Measurements from ENCODE around the gene KPNA4. TPM values are rescaled to one million over a fixed set of nuclear protein-coding genes. Genes with fewer than 3 reads are reported as not detected.
"Not testable (repeated sequence)": the region's sequence is repeated elsewhere in the genome, so short reads cannot be mapped to it uniquely, and the experiment has no call there.

The KPNA4 gene
- total and polyA plus RNA-seq, 2 experiments from 2014 or later: 17.4 to 33.1 TPM

DNA sequence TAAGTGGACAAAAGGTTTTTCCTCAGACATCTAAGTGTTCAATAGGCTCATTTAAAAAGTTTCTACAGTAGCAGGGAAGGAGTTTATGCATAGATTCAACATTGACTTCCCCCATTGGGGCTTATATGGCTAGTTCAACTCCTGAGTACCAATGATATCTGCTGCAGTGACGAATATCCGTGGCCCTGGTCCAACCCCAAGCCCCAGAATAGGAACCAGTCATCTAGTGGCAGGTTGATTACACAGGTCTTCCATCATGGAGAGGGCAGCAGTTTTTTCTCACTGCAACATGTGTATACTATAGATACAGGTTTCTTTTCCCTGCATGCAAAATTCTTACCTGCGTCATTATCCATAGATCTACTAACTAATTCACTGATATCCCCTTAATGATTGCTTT, 45.8 kb upstream of the KPNA4 start:
- DNase-seq: no peak
- no peaks in the 10 kb centered on the region for H3K79me2 ChIP-seq (ENCODE audit: insufficient read depth)
- H3K27me3 ChIP-seq (replicated peaks; ENCODE audit: insufficient read depth): 0 out of 2 replicates have a peak, but pooled peaks cover 4% of the 10 kb centered on the region
- H3K4me3 ChIP-seq: no peak overlapping the region
- no peaks in the 10 kb centered on the region for H3K9me3 ChIP-seq (ENCODE audit: low read depth)
- no peaks in the 10 kb centered on the region for H3K36me3 ChIP-seq (ENCODE audit: low read depth)
- H3K9ac ChIP-seq: no peak overlapping the region
- H3K9me2 ChIP-seq (ENCODE audit: insufficient read depth): no peaks in the 10 kb centered on the region
- no peak for TF ChIP-seq EZH2phosphoT487 (IDR thresholded peaks at IDR 0.05; ENCODE audit: insufficient read depth, low read depth)
- no peak for TF ChIP-seq EZH2 (IDR thresholded peaks at IDR 0.05; ENCODE audit: insufficient read depth, poor library complexity, severe bottlenecking)
- H3K4me2 ChIP-seq (ENCODE audit: unreplicated experiment): no peak overlapping the region
- 39 to 40% methylated on average over 3 of the region's 3 CpGs for WGBS, 2 experiments (ENCODE audit: low coverage in 1 of 2, low lambda C conversion rate in 2 of 2, missing lambda C conversion rate in 2 of 2)
- H3F3A ChIP-seq (ENCODE audit: insufficient read depth): peaks cover 5% of the 10 kb centered on the region; the same call in 1 of the 2 replicates
- H2AFZ ChIP-seq: no peak overlapping the region
- in situ Hi-C loops (cut with MboI): no loop called here
- H3K27ac ChIP-seq: no peak overlapping the region
- peaks cover 4% of the 10 kb centered on the region for H3K4me1 ChIP-seq (ENCODE audit: insufficient read depth)
- no peaks in the 10 kb centered on the region for H4K20me1 ChIP-seq (ENCODE audit: insufficient read depth)

DNA sequence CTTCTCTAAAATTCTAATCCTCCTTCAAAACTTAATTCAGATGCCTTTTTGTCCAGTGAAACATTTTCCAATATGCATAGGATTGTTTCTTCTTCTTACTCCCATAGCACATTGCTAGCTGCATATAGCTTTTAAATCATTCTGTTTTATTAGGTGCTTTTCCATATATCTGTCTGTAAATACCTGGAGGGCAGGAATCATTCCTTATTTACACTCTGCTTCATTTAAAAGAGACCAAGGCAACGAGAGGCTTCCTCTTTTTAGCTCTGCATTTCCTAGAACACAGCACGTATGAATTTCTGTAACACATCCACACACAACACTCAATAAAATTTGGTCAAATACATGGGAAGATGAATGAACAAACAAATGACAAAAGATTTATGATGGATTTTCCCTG, 43.5 kb upstream of the KPNA4 start:
- no peak overlapping the region for H3K4me3 ChIP-seq
- TF ChIP-seq EZH2 (IDR thresholded peaks at IDR 0.05; ENCODE audit: insufficient read depth, poor library complexity, severe bottlenecking) (no peak), EZH2phosphoT487 (IDR thresholded peaks at IDR 0.05; ENCODE audit: insufficient read depth, low read depth) (no peak)
- no peak overlapping the region for H3K4me2 ChIP-seq (ENCODE audit: unreplicated experiment)
- no peaks in the 10 kb centered on the region for H3K4me1 ChIP-seq (ENCODE audit: insufficient read depth)
- 0 out of 2 replicates have a peak, but pooled peaks cover 4% of the 10 kb centered on the region for H3K27me3 ChIP-seq (replicated peaks; ENCODE audit: insufficient read depth)
- 5 to 9% methylated on average over 2 of the region's 2 CpGs for WGBS, 2 experiments (ENCODE audit: low coverage in 1 of 2, low lambda C conversion rate in 2 of 2, missing lambda C conversion rate in 2 of 2)
- no peaks in the 10 kb centered on the region for H3K36me3 ChIP-seq (ENCODE audit: low read depth)
- no peaks in the 10 kb centered on the region for H3F3A ChIP-seq (ENCODE audit: insufficient read depth)
- H3K9ac ChIP-seq: no peak overlapping the region
- H3K27ac ChIP-seq: no peak overlapping the region
- no peak overlapping the region for H2AFZ ChIP-seq
- H4K20me1 ChIP-seq (ENCODE audit: insufficient read depth): no peaks in the 10 kb centered on the region
- no peak for DNase-seq
- H3K9me2 ChIP-seq (ENCODE audit: insufficient read depth): no peaks in the 10 kb centered on the region
- H3K9me3 ChIP-seq (ENCODE audit: low read depth): no peaks in the 10 kb centered on the region
- in situ Hi-C loops (cut with MboI): no loop called here
- no peaks in the 10 kb centered on the region for H3K79me2 ChIP-seq (ENCODE audit: insufficient read depth)

DNA sequence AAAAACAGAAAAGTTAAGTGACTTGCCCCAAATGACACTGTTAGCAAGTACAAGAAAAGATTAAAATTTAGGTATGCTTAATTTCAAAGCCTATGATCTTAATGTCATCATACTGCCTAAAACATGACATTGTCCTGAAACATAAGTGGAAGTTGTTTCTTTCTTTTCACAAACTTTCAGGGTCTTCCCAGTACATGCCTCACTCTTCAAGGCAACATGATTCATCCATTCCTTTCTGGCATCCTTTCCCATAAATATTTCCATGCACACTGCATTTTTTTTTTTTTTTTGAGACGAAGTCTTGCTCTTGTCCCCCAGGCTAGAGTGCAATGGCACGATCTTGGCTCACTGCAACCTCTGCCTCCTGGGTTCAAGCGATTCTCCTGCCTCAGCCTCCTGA, 42.5 kb upstream of the KPNA4 start:
- no peak overlapping the region for H3K27ac ChIP-seq
- no peak overlapping the region for H3K9ac ChIP-seq
- no peak overlapping the region for H2AFZ ChIP-seq
- H3K4me2 ChIP-seq (ENCODE audit: unreplicated experiment): no peak overlapping the region
- no peak for DNase-seq
- in situ Hi-C loops (cut with MboI): no loop called here
- no peaks in the 10 kb centered on the region for H3K36me3 ChIP-seq (ENCODE audit: low read depth)
- WGBS, 2 experiments (ENCODE audit: low coverage in 1 of 2, low lambda C conversion rate in 2 of 2, missing lambda C conversion rate in 2 of 2): 65 to 71% methylated on average over 3 of the region's 3 CpGs
- no peaks in the 10 kb centered on the region for H3K79me2 ChIP-seq (ENCODE audit: insufficient read depth)
- no peaks in the 10 kb centered on the region for H3K27me3 ChIP-seq (replicated peaks; ENCODE audit: insufficient read depth)
- no peaks in the 10 kb centered on the region for H3K9me3 ChIP-seq (ENCODE audit: low read depth)
- TF ChIP-seq EZH2phosphoT487 (IDR thresholded peaks at IDR 0.05; ENCODE audit: insufficient read depth, low read depth) (no peak), EZH2 (IDR thresholded peaks at IDR 0.05; ENCODE audit: insufficient read depth, poor library complexity, severe bottlenecking) (no peak)
- no peaks in the 10 kb centered on the region for H3K9me2 ChIP-seq (ENCODE audit: insufficient read depth)
- H3F3A ChIP-seq (ENCODE audit: insufficient read depth): no peaks in the 10 kb centered on the region
- H3K4me3 ChIP-seq: no peak overlapping the region
- H4K20me1 ChIP-seq (ENCODE audit: insufficient read depth): no peaks in the 10 kb centered on the region
- H3K4me1 ChIP-seq (ENCODE audit: insufficient read depth): no peaks in the 10 kb centered on the region

GRCh38 chr3:160605315-160605714, 39.9 kb upstream of the KPNA4 start:
- H3K79me2 ChIP-seq (ENCODE audit: insufficient read depth): no peaks in the 10 kb centered on the region
- H3K36me3 ChIP-seq (ENCODE audit: low read depth): no peaks in the 10 kb centered on the region
- no peaks in the 10 kb centered on the region for H3K9me3 ChIP-seq (ENCODE audit: low read depth)
- TF ChIP-seq EZH2phosphoT487 (IDR thresholded peaks at IDR 0.05; ENCODE audit: insufficient read depth, low read depth) (no peak), EZH2 (IDR thresholded peaks at IDR 0.05; ENCODE audit: insufficient read depth, poor library complexity, severe bottlenecking) (no peak)
- no peak overlapping the region for H3K27ac ChIP-seq
- H3K4me3 ChIP-seq: no peak overlapping the region
- H2AFZ ChIP-seq: no peak overlapping the region
- no peak for DNase-seq
- H3F3A ChIP-seq (ENCODE audit: insufficient read depth): no peaks in the 10 kb centered on the region
- no peaks in the 10 kb centered on the region for H3K4me1 ChIP-seq (ENCODE audit: insufficient read depth)
- H3K27me3 ChIP-seq (replicated peaks; ENCODE audit: insufficient read depth): no peaks in the 10 kb centered on the region
- in situ Hi-C loops (cut with MboI): no loop called here
- no peak overlapping the region for H3K4me2 ChIP-seq (ENCODE audit: unreplicated experiment)
- no peaks in the 10 kb centered on the region for H4K20me1 ChIP-seq (ENCODE audit: insufficient read depth)
- H3K9ac ChIP-seq: no peak overlapping the region
- H3K9me2 ChIP-seq (ENCODE audit: insufficient read depth): no peaks in the 10 kb centered on the region

GRCh38 chr3:160603845-160604244, 38.5 kb upstream of the KPNA4 start:
- H3K4me3 ChIP-seq; H4K20me1 ChIP-seq (ENCODE audit: insufficient read depth); DNase-seq; H3K4me1 ChIP-seq (ENCODE audit: insufficient read depth); H3K9ac ChIP-seq; H3K9me2 ChIP-seq (ENCODE audit: insufficient read depth); H3K27me3 ChIP-seq (replicated peaks; ENCODE audit: insufficient read depth); H3K36me3 ChIP-seq (ENCODE audit: low read depth); H3F3A ChIP-seq (ENCODE audit: insufficient read depth); H3K79me2 ChIP-seq (ENCODE audit: insufficient read depth); H3K4me2 ChIP-seq (ENCODE audit: unreplicated experiment); H3K9me3 ChIP-seq (ENCODE audit: low read depth); in situ Hi-C loops (cut with MboI); H2AFZ ChIP-seq; H3K27ac ChIP-seq: not testable (repeated sequence)
- WGBS, 2 experiments (ENCODE audit: low coverage in 1 of 2, low lambda C conversion rate in 2 of 2, missing lambda C conversion rate in 2 of 2): 28 to 30% methylated on average over 3 of the region's 3 CpGs

All from GM23248 (cell line).